Jurkat, Clone E6-1 (cell line): ENCODE measurements around the gene CASP8AP2.
A peak's percentile ranks its signal among the peaks of the same experiment; 100 is the strongest.
"Not testable (repeated sequence)": the region's sequence is repeated elsewhere in the genome, so short reads cannot be mapped to it uniquely, and the experiment has no call there.

Experiments
- DNase-seq: peaks from one replicate; pipeline ENCODE4 v3.0.0-alpha.2; 2011; ENCODE audit warnings: low read depth, low spot score
- H3K4me3 ChIP-seq: 2 replicates; pipeline ENCODE4 v1.5.1; 2011; ENCODE audit warnings: mild to moderate bottlenecking, low read length, control low read depth, moderate library complexity

The CASP8AP2 gene

GRCh38 chr6:89817481-89817880, 12.2 kb upstream of the CASP8AP2 start:
- DNase-seq: no peak
- no peak overlapping the region for H3K4me3 ChIP-seq

DNA sequence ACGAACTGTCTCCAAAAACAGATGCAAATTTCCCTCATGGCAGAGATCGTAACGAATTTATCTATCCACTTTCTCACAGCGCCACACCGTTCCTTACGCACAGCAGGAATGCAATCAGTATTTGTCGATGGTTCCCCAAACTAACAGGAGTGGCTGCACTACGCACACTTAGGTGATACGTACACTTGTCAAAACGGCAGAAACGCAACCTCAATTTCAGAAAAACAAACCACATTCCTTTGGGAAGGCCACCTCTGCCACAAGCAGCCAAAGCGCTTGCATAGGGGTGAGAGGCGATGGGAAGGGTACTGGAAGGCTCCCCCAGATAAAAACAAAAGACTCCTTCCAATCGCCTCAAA, 10.7 kb upstream of the CASP8AP2 start:
- DNase-seq: peak; percentile 17
- peak overlapping the region; percentile 95 for H3K4me3 ChIP-seq

- DNase-seq: peak; percentile 94
- peak within 1 kb of the TSS; percentile 95 for H3K4me3 ChIP-seq
These were observed 10.1 kb upstream of the CASP8AP2 start, which contains the start of gene MDN1 for GRCh38 chr6:89819336-89820130. MDN1 (minus strand) TSS chr6:89819794; CDS start chr6:89819607, 187 bp downstream.

DNA sequence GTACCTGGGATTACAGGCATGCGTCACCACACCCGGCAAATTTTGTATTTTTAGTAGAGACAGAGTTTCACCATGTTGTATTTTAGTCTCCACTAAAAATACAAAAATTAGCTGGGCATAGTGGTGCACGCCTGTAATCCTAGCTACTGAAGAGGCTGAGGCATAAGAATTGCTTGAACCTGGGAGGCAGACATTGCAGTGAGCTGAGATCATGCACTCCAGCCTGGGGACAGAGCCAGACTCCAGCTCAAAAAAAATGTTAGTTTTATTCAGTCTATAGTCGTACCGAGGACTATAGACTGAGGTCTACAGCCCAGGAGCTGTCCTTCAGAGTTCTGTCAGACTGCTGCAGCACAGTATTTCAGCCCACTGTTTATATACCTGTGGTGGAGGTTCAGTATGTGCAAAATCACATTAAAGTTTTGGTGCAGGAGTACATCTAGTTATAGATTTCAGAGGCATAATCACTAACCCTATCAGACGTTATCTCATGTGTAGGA, 3.6 kb upstream of the CASP8AP2 start:
- DNase-seq: no peak
- H3K4me3 ChIP-seq: no peak overlapping the region

GRCh38 chr6:89828475-89828987, 1.1 kb upstream of the CASP8AP2 start:
- peak overlapping the region; percentile 64 for H3K4me3 ChIP-seq
- DNase-seq: not testable (repeated sequence)

GRCh38 chr6:89828988-89829471, 650 bp upstream of the CASP8AP2 start:
- H3K4me3 ChIP-seq: peak overlapping the region; percentile 64
- no peak for DNase-seq

DNA sequence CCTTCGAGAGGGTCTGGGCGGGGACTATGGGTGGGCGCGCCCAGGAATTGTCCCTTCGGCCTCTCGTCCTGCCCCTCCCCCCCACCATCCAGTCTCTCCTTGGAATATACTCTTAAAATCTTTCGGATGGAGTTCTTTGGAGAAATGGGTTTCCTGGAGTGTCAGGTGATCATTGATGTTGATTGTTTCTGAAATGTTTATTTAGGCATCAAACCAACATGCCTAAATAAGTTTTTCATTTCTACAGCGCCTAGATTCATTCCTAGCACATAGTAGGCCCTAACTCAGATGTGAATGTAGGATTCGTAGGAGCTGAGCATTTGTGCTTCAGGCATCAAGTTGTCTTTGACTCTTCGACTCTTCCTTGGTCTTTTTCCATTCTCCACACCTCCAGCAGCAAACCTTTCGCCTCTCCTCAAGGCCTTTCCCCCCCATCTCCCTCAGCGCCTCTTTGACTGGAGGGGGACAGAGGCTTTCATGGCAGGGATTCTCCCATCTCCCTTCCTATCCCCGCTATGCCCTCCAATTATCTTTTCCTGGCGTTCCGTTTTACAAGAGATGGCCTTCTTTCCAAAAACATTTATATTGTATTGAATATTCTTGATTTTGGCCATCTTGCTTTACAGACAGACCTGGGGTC, 610 bp downstream of the CASP8AP2 start:
- no peak for DNase-seq
- H3K4me3 ChIP-seq: peak overlapping the region; percentile 93

DNA sequence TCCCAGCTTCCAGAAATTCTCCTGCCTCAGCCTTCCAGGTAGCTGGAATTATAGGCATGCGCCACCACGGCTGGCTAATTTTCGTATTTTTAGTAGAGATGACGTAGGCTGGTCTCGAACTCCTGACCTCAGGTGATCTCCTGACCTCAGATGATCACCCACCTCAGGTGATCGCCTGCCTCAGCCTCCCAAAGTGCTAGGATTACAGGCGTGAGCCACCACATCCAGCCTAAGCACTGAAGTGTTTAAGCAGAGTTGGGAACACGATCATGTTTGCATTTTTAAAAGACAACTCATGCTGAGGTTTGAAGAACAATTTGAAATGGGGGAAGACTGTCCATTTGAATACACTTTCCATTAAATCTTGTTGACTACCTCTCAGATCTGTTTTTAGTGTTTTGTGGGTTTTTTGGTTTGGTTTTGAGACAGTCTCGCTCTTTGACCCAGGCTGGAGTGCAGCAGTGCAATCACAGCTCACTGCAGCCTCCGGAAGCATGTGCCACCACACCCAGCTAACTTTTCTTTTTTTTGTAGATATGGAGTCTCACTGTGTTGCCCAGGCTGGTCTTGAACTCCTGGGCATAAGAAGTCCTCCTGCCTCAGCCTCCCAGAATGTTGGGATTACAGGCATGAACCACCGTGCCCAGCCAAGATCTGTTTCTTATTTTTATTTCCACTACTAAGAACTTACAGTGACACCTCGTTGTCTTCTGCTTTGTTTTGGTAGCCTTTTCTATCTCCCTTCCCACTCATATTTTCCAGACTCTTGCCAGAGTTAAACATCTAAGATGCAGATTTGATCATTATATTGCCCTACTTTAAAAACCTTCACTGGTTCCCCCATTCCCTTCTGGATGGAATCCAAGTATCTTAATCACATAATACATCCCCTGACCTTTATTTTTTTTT, 5.5 kb downstream of the CASP8AP2 start:
- H3K4me3 ChIP-seq: no peak overlapping the region
- DNase-seq: no peak

GRCh38 chr6:89836639-89837222, 7.1 kb downstream of the CASP8AP2 start:
- no peak overlapping the region for H3K4me3 ChIP-seq
- no peak for DNase-seq

- DNase-seq: no peak
- H3K4me3 ChIP-seq: no peak overlapping the region
These were observed 10.9 kb downstream of the CASP8AP2 start for GRCh38 chr6:89840538-89840937.

DNA sequence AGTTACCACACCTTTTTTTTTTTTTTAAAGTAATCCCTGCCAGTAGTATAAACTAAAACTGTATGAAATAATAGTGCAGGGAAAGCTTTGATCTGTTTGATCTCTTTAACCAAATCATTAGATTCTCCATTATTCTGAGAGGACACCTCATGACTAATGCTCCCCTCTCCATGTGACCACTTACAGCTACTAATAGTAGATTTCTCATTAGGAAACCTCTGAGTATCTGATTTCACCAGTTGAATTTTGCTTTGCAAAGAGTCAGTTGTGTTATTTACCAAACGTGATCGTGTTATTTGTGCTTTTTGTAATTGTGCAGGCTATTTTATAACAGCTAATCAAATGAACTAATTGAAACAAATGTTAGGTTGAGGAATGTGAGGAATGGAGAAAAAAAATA, 12.5 kb downstream of the CASP8AP2 start:
- no peak overlapping the region for H3K4me3 ChIP-seq
- DNase-seq: no peak

- DNase-seq: no peak
- H3K4me3 ChIP-seq: no peak overlapping the region
These were observed 13.4 kb downstream of the CASP8AP2 start for GRCh38 chr6:89843070-89843469.

DNA sequence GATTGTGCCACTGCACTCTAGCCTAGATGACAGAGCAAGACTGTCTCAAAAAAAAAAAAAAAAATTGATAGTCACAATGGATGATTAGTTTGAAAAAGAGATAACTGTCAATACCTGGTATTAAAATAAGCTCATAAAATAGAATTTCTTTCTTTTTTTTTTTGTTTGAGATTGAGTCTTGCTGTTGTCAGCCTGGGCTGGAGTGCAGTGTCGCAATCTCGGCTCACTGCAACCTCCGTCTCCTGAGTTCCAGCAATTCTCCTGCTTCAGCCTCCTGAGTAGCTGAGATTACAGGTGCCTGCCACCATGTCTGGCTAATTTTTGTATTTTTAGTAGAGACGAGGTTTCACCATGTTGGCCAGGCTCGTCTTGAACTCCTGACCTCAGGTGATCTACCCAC, 17.8 kb downstream of the CASP8AP2 start:
- not testable (repeated sequence) for DNase-seq

GRCh38 chr6:89853068-89853467, 23.4 kb downstream of the CASP8AP2 start:
- no peak for DNase-seq
- H3K4me3 ChIP-seq: no peak overlapping the region

More for the DNA sequence above, 17.8 kb downstream of the CASP8AP2 start:
- H3K4me3 ChIP-seq: not testable (repeated sequence)

DNA sequence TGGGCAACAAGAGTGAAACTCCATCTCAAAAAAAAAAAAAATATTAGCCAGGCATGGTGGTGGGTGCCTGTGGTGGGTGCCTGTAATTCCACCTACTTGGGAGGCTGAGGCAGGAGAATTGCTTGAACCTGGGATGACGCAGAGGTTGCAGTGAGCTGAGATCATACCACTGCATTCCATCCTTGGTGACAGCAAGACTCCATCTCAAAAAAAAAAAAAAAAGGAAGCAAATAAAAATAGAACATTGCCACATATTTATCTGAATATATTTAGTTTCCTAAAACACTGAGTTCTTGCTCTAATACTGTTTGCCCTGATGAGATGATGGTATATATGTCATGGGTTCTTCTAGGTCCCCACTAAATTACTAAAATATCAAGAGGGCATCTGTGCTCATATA, 28.4 kb downstream of the CASP8AP2 start:
- no peak for DNase-seq
- H3K4me3 ChIP-seq: no peak overlapping the region

- DNase-seq: no peak
- no peak overlapping the region for H3K4me3 ChIP-seq
These were observed 30.1 kb downstream of the CASP8AP2 start for GRCh38 chr6:89859744-89860143.

- DNase-seq: peak; percentile 14
These were observed 32.6 kb downstream of the CASP8AP2 start for GRCh38 chr6:89862273-89862672.

GRCh38 chr6:89862698-89863097, 33.0 kb downstream of the CASP8AP2 start:
- no peak overlapping the region for H3K4me3 ChIP-seq
- no peak for DNase-seq

More at GRCh38 chr6:89862273-89862672, 32.6 kb downstream of the CASP8AP2 start:
- H3K4me3 ChIP-seq: no peak overlapping the region
